Psoas muscle (tissue), 8 donors: ENCODE data around the gene OTOG. TPM values are rescaled to one million over a fixed set of nuclear protein-coding genes. Genes with fewer than 3 reads are reported as not detected.

Experiments used
- ATAC-seq, 4 donors: fragments of 200-7000 bp; cut with Tn5 transposase; one replicate each; pipeline ENCODE4 v1.9.1; 2020; ENCODE audit warnings: moderate library complexity in 3 of 4, mild to moderate bottlenecking in 2 of 4
- DNase-seq, 2 donors: peaks; one replicate each; pipeline ENCODE4 v3.0.0-alpha.2; 2020
- H3K27ac ChIP-seq: fragments of 200-600 bp; one replicate; pipeline ENCODE4 v1.8.0; 2022
- H3K27me3 ChIP-seq, 3 donors: fragments of 200-600 bp in 1 of 3; one replicate each; pipeline versions ENCODE4 v1.6.1 to v1.8.0; 2013 to 2022; ENCODE audit warnings: low read length in 2 of 3, mild to moderate bottlenecking in 2 of 3, moderate library complexity in 1 of 3; ENCODE audit not compliant: insufficient read depth in 3 of 3
- H3K36me3 ChIP-seq, 2 donors: fragments of 200-600 bp in 1 of 2; one replicate each; pipeline versions ENCODE4 v1.6.1 to v1.8.0; 2013 to 2022; ENCODE audit warnings: low read depth in 1 of 2, mild to moderate bottlenecking in 1 of 2, moderate library complexity in 1 of 2; ENCODE audit not compliant: insufficient read depth in 1 of 2
- H3K4me1 ChIP-seq: fragments of 200-600 bp; one replicate; pipeline ENCODE4 v1.8.0; 2022
- H3K4me3 ChIP-seq: fragments of 200-600 bp; one replicate; pipeline ENCODE4 v1.8.0; 2022; ENCODE audit warnings: mild to moderate bottlenecking
- H3K9me3 ChIP-seq: fragments of 200-600 bp; one replicate; pipeline ENCODE4 v1.8.0; 2022
- WGBS, 3 donors: extraction: QIAGEN DNeasy Blood & Tissue Kit; methylation state at CpG; one replicate each; pipeline versions ENCODE4 v1.1.6 to v1.1.7; 2013; 5-methylcytosine and 5-hydroxymethylcytosine counted together
- intact Hi-C, 2 donors: fragments of 100-400 bp; cut with DNase I; formaldehyde crosslinking; loops; one replicate each; pipeline versions ENCODE4 v1.11.0 to v1.14.2; 2022
- polyA plus RNA-seq, 3 donors: library from polyadenylated mRNA; stranded (reverse); fragments of 200-250 nt; gene quantifications; one replicate each; pipeline ENCODE4 v1.2.3, GENCODE V29; 2013
- total RNA-seq, 4 donors: library from RNA; stranded (reverse); fragmentation: NEBNext Ultra II Directional in 2 of 4; extraction: Animal tissue kit (Norgen Biotek cat#: 25700) in 2 of 4; gene quantifications; one replicate each; pipeline versions ENCODE4 v1.2.1 to v1.2.4, GENCODE V29; 2021 to 2023
- TF ChIP-seq, protein P1 (sequence below): fragments of 200-600 bp; IDR thresholded peaks from one replicate; pipeline ENCODE4 v1.8.0; 2022; ENCODE audit warnings: antibody characterized with exemption
- donor health status: healthy with polysubstance abuse.
- donor health status: DM: no; HTN: no; CAD: no; lungs with moderate emphysema.
- donor health status: Bipolar disorder and iron deficiency.
- donor health status: healthy.
- donor health status: DM: yes; HTN: yes; CAD: no.
- donor health status: DM: no; HTN: no; CAD: no.
- donor health status: DM: no; HTN: no; CAD: no.
- donor health status: DM: yes; HTN: yes; CAD: no.

OTOG gene
- total and polyA plus RNA-seq, 7 donors, result not detected

DNA sequence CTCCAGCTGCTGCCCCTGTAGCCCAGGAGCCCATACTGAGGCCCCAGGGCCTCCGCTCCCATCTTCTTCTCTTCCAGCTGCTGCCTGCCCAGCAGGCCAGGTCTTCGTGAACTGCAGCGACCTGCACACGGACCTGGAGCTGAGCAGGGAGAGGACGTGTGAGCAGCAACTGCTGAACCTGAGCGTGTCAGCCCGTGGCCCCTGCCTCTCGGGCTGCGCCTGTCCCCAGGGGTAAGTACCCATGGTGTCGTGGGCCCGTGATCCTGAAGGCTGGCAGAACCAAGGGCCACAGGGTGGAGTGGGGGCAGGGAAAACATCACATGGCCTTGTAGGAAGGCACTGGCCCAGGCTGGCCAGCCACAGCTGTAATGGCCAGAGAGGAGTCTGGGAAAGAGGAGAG, 31.2 kb downstream of the OTOG start:
- 87 to 90% (median 88%) methylated on average over 10 to 11 of the region's 11 CpGs for WGBS, 3 donors
- no peaks in the 10 kb centered on the region for H3K36me3 ChIP-seq
- H3K27ac ChIP-seq, result no peak overlapping the region
- no peaks in the 10 kb centered on the region for H3K9me3 ChIP-seq
- intact Hi-C loops, result no loop called here
- DNase-seq (no peak), ATAC-seq (peak in 1 of 4 donors; percentile 13)
- H3K4me3 ChIP-seq, result no peak overlapping the region
- H3K4me1 ChIP-seq, result no peaks in the 10 kb centered on the region
- no peaks in the 10 kb centered on the region for H3K27me3 ChIP-seq
- TF ChIP-seq, protein P1, sequence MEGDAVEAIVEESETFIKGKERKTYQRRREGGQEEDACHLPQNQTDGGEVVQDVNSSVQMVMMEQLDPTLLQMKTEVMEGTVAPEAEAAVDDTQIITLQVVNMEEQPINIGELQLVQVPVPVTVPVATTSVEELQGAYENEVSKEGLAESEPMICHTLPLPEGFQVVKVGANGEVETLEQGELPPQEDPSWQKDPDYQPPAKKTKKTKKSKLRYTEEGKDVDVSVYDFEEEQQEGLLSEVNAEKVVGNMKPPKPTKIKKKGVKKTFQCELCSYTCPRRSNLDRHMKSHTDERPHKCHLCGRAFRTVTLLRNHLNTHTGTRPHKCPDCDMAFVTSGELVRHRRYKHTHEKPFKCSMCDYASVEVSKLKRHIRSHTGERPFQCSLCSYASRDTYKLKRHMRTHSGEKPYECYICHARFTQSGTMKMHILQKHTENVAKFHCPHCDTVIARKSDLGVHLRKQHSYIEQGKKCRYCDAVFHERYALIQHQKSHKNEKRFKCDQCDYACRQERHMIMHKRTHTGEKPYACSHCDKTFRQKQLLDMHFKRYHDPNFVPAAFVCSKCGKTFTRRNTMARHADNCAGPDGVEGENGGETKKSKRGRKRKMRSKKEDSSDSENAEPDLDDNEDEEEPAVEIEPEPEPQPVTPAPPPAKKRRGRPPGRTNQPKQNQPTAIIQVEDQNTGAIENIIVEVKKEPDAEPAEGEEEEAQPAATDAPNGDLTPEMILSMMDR, result no peak

- intact Hi-C loops, result no loop called here
- Histone ChIP-seq H3K4me1 (no peaks in the 10 kb centered on the region), H3K36me3 (no peaks in the 10 kb centered on the region), H3K27me3 (no peaks in the 10 kb centered on the region), H3K9me3 (no peaks in the 10 kb centered on the region), H3K27ac (no peak overlapping the region), H3K4me3 (no peak overlapping the region)
- DNase-seq (no peak), ATAC-seq (no peak)
- TF ChIP-seq, protein P1, result no peak
- 65 to 74% (median 68%) methylated on average over 8 of the region's 8 CpGs for WGBS, 3 donors
Observed at GRCh38 chr11:17578958-17579357, 31.9 kb downstream of the OTOG start.

- 84 to 94% (median 91%) methylated on average over 7 of the region's 7 CpGs for WGBS, 3 donors
- Histone ChIP-seq H3K9me3 (no peaks in the 10 kb centered on the region), H3K4me3 (no peak overlapping the region), H3K27ac (no peak overlapping the region), H3K36me3 (no peaks in the 10 kb centered on the region), H3K4me1 (no peaks in the 10 kb centered on the region), H3K27me3 (no peaks in the 10 kb centered on the region)
- intact Hi-C loops, result no loop called here
- DNase-seq, result no peak
- TF ChIP-seq, protein P1, result no peak
- ATAC-seq, result no peak
Observed at GRCh38 chr11:17579451-17579850, 32.4 kb downstream of the OTOG start.

DNA sequence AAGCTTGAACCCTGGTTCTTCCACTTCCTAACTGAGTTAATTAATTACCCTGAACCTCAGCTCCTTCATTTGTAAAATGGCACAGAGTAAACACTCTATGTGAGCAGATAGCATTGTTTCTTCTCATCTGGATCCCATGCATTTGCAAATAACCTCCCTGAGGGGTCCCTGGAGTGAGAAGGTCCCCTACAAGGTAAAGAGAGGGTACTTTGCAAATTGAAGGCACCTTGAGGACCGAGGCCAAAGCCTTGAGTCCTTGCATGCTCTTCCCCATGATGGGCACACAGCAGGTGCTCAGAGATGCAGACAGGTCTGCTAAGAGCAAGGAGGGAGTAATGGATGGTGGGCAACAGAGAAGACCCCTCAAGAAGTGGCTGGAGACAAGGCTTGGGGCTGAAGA, 33.2 kb downstream of the OTOG start:
- H3K36me3 ChIP-seq, result no peaks in the 10 kb centered on the region
- intact Hi-C loops, result no loop called here
- no peak overlapping the region for H3K4me3 ChIP-seq
- no peaks in the 10 kb centered on the region for H3K4me1 ChIP-seq
- DNase-seq (no peak), ATAC-seq (no peak)
- no peak overlapping the region for H3K27ac ChIP-seq
- WGBS, 3 donors, result 48 to 51% (median 50%) methylated on average over 1 of the region's 1 CpG
- TF ChIP-seq, protein P1, result no peak
- no peaks in the 10 kb centered on the region for H3K9me3 ChIP-seq
- no peaks in the 10 kb centered on the region for H3K27me3 ChIP-seq

GRCh38 chr11:17581036-17581731, 34.1 kb downstream of the OTOG start:
- Histone ChIP-seq H3K27ac (no peak overlapping the region), H3K4me3 (no peak overlapping the region), H3K4me1 (no peaks in the 10 kb centered on the region), H3K9me3 (no peaks in the 10 kb centered on the region), H3K36me3 (no peaks in the 10 kb centered on the region), H3K27me3 (no peaks in the 10 kb centered on the region)
- 69 to 81% (median 80%) methylated on average over 6 of the region's 6 CpGs for WGBS, 3 donors
- ATAC-seq, result no peak
- intact Hi-C loops, result no loop called here
- TF ChIP-seq, protein P1, result no peak
- no peak for DNase-seq
